H1 (cell line): ENCODE results near the gene BYSL. TPM values are rescaled to one million over a fixed set of nuclear protein-coding genes. Genes with fewer than 3 reads are reported as not detected.

Experiments used
- BRCA1 ChIP-seq: IDR thresholded peaks from 2 replicates; pipeline ENCODE4 v1.6.1; 2012; ENCODE audit warnings: low read depth, low read length, improper control_type of control experiment
- NANOG ChIP-seq: IDR thresholded peaks from 2 replicates; pipeline ENCODE4 v1.6.1; 2011; ENCODE audit warnings: low read length, low read depth, mild to moderate bottlenecking, inconsistent platforms; ENCODE audit not compliant: insufficient read depth, poor library complexity, severe bottlenecking
- PHF8 ChIP-seq: fragments of 200-600 bp; sonication (generic); conservative IDR thresholded peaks from 2 replicates; pipeline ENCODE4 v1.7.1; 2012; ENCODE audit warnings: low read depth, mild to moderate bottlenecking, inconsistent platforms, low read length, moderate library complexity
- RNF2 ChIP-seq: fragments of 200-900, 300-1000 bp; sonication (generic); IDR thresholded peaks from 2 replicates; pipeline ENCODE4 v1.7.1; 2016; ENCODE audit warnings: borderline replicate concordance, low read depth, mild to moderate bottlenecking, antibody characterized with exemption, low read length; ENCODE audit not compliant: poor library complexity, severe bottlenecking; ENCODE audit errors: missing control alignments
- SRF ChIP-seq: IDR thresholded peaks from 2 replicates; pipeline ENCODE4 v1.6.1; 2011; ENCODE audit warnings: mild to moderate bottlenecking, low read depth, low read length, moderate library complexity
- ZNF274 ChIP-seq: IDR thresholded peaks from 2 replicates; pipeline ENCODE4 v1.7.0; 2012; ENCODE audit warnings: low read length, borderline replicate concordance; ENCODE audit errors: extremely low read depth
- polyA plus RNA-seq, 7 experiments: library from polyadenylated mRNA; depleted of rRNA in 3 of 7; stranded (reverse) in 5 of 7; unstranded in 2 of 7; fragments of >200 nt in 5 of 7; fragments of 200-250 nt in 2 of 7; gene quantifications; 1 replicate in 5 of 7; 2 replicates in 1 of 7; 4 replicates in 1 of 7; pipeline versions ENCODE4 v1.2.1 to v1.2.3, GENCODE V29; 2011 to 2013; ENCODE audit warnings: missing spikeins in 2 of 7, mixed read lengths in 2 of 7
- total RNA-seq: library from RNA; stranded (reverse); fragmentation: NEBNext Ultra II Directional; extraction: Animal tissue kit (Norgen Biotek cat#: 25700); gene quantifications from 2 replicates; pipeline ENCODE4 v1.2.1, GENCODE V29; 2021
- TF ChIP-seq, protein P1 (sequence below): IDR thresholded peaks from 2 replicates; pipeline ENCODE4 v1.6.1; 2011; ENCODE audit warnings: low read length, improper control_type of control experiment

BYSL gene
- total and polyA plus RNA-seq, 2 of the 8 experiments (the other 6 are each of a cell fraction or from before 2014, with no cell fraction given): 37.3 to 49.2 TPM

DNA sequence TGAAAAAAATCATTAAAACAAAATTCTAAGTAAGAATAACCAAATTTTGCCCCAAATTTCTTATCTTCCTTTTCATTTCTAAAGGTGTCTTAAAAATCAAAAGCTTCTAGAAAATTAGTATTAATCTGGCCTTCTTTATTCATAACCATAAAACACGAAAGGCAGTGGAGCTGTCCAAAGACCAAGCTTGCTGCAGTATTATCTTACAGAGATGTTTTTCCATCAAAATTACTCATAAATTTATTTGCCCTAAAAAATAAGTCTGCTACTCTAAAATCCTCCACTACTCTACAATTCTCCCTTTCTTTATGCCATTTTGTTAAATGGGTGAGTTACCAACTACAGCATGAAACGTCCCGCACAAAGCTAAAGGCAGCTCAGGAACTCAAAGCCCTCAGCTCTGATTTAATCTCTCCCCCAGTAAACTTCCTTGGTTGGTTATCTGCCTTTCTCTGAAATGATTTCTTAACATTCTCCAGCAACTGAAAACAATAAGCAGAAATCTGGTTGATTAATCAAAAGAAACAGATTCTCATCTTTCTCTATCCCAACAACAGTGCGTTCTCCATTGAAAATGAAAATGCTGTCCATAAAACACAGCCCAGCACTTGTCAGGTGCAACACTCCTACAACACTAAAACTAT, 28.3 kb upstream of the BYSL start (continued):
- TF ChIP-seq NANOG (no peak), RNF2 (no peak), PHF8 (no peak), ZNF274 (no peak), SRF (no peak), BRCA1 (no peak)
- TF ChIP-seq, protein P1, sequence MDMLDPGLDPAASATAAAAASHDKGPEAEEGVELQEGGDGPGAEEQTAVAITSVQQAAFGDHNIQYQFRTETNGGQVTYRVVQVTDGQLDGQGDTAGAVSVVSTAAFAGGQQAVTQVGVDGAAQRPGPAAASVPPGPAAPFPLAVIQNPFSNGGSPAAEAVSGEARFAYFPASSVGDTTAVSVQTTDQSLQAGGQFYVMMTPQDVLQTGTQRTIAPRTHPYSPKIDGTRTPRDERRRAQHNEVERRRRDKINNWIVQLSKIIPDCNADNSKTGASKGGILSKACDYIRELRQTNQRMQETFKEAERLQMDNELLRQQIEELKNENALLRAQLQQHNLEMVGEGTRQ: no peak
- TF ChIP-seq, all 59 proteins: peak for 0
